HepG2 (cell line): ENCODE measurements around the gene TMEM120A. TPM values are rescaled to one million over a fixed set of nuclear protein-coding genes. Genes with fewer than 3 reads are reported as not detected.

Experiments used
- ATAC-seq: fragments of 200-7000 bp; cut with Tn5 transposase; 3 replicates; pipeline ENCODE4 v1.9.1; 2020; ENCODE audit warnings: mild to moderate bottlenecking, moderate library complexity
- BruUV-seq: library from RNA; stranded (reverse); fragments of 400-500 nt; replicated peaks from 2 replicates; lab custom pipeline; 2021; lab: Mats Ljungman, UMichigan
- CTCF ChIA-PET: fragments of 300-600 bp; formaldehyde crosslinking; extraction: SDS; loops from one replicate; lab custom pipeline; 2021; ENCODE audit warnings: low total read pairs, inconsistent platforms, low intra/inter-chr PET ratio; lab: Yijun Ruan, JAX
- POLR2A ChIA-PET: fragments of 350-600 bp; sonication (Branson Sonifier 250); formaldehyde crosslinking; loops from one replicate; lab custom pipeline; 2020; ENCODE audit warnings: antibody characterized with exemption, inconsistent platforms; lab: Yijun Ruan, JAX
- DNase-seq: peaks from one replicate; pipeline ENCODE4 v3.0.0-alpha.2; 2015; ENCODE audit warnings: low spot score
- FAIRE-seq: peaks from 3 replicates; lab custom pipeline; 2011; peaks lifted over from hg19 to GRCh38; lab: Jason Lieb, UNC
- H2AFZ ChIP-seq: one replicate; pipeline ENCODE4 v1.6.1; 2011; ENCODE audit warnings: low read length, inconsistent platforms
- H3K27ac ChIP-seq: fragments of 300-600 bp; 3 replicates; pipeline ENCODE4 v1.8.0; 2011; ENCODE audit warnings: mixed run types, mild to moderate bottlenecking, mixed read lengths, low read length, inconsistent platforms; ENCODE audit not compliant: insufficient read depth; ENCODE audit errors: extremely low read length
- H3K27me3 ChIP-seq, 2 experiments: fragments of 200-600 bp in 1 of 2; 2 replicates in 1 of 2; 3 replicates in 1 of 2; pipeline versions ENCODE4 v1.6.0 to v1.8.0; 2011; ENCODE audit warnings: low read length in 2 of 2, mild to moderate bottlenecking in 2 of 2, moderate library complexity in 2 of 2, inconsistent platforms in 1 of 2; ENCODE audit not compliant: insufficient read depth in 2 of 2, control insufficient read depth in 1 of 2
- H3K36me3 ChIP-seq, 2 experiments: fragments of 200-600 bp in 1 of 2; replicated peaks in 1 of 2; 2 replicates in 1 of 2; 3 replicates in 1 of 2; pipeline versions ENCODE4 v1.5.1 to v1.8.0; 2011; ENCODE audit warnings: low read length in 2 of 2, inconsistent platforms in 1 of 2; ENCODE audit not compliant: insufficient read depth in 2 of 2, control insufficient read depth in 1 of 2
- H3K4me1 ChIP-seq: 2 replicates; pipeline ENCODE4 v1.5.1; 2012; ENCODE audit warnings: low read length, inconsistent platforms; ENCODE audit not compliant: insufficient read depth
- H3K4me2 ChIP-seq: 2 replicates; pipeline ENCODE4 v1.6.0; 2011; ENCODE audit warnings: low read depth, low read length, inconsistent platforms
- H3K4me3 ChIP-seq, 3 experiments: fragments of 200-600 bp in 1 of 3; sonication (generic), shearing (Covaris generic) in 1 of 3; replicated peaks in 1 of 3; 2 replicates each; pipeline ENCODE4 v1.5.1; 2011 to 2016; ENCODE audit warnings: low read length in 3 of 3, inconsistent platforms in 2 of 3, low read depth in 2 of 3, mild to moderate bottlenecking in 2 of 3, control low read depth in 1 of 3, mixed read lengths in 1 of 3; ENCODE audit not compliant: insufficient read depth in 1 of 3
- H3K79me2 ChIP-seq: one replicate; pipeline ENCODE4 v1.6.1; 2011; ENCODE audit warnings: low read length, inconsistent platforms; ENCODE audit not compliant: insufficient read depth
- H3K9ac ChIP-seq: 2 replicates; pipeline ENCODE4 v1.6.0; 2011; ENCODE audit warnings: mild to moderate bottlenecking, low read depth, low read length, inconsistent platforms; ENCODE audit not compliant: insufficient read depth
- H3K9me3 ChIP-seq: 2 replicates; pipeline ENCODE4 v1.5.1; 2012; ENCODE audit warnings: mild to moderate bottlenecking, low read length
- H4K20me1 ChIP-seq: 2 replicates; pipeline ENCODE4 v1.6.0; 2011; ENCODE audit warnings: inconsistent platforms, mild to moderate bottlenecking, low read length, moderate library complexity; ENCODE audit not compliant: insufficient read depth
- AGO1 ChIP-seq: fragments of 200-400 bp; formaldehyde crosslinking; IDR thresholded peaks from 2 replicates; pipeline ENCODE4 v1.6.1; 2017; ENCODE audit warnings: mild to moderate bottlenecking, low read depth, low read length, moderate library complexity; ENCODE audit not compliant: poor library complexity, severe bottlenecking
- AHR ChIP-seq: IDR thresholded peaks from 2 replicates; pipeline ENCODE4 v1.6.1; 2018; ENCODE audit warnings: missing genetic modification reagents, missing compliant biosample characterization
- MYNN ChIP-seq: sonication (generic); formaldehyde crosslinking; IDR thresholded peaks from 2 replicates; pipeline ENCODE4 v1.4.0; 2020; ENCODE audit warnings: mild to moderate bottlenecking, low read depth, missing genetic modification reagents
- RORA ChIP-seq: sonication (generic); formaldehyde crosslinking; IDR thresholded peaks from 2 replicates; pipeline ENCODE4 v1.5.0; 2020; ENCODE audit warnings: mild to moderate bottlenecking, missing genetic modification reagents, moderate library complexity
- YEATS4 ChIP-seq: sonication (generic); formaldehyde crosslinking; IDR thresholded peaks from 2 replicates; pipeline ENCODE4 v1.4.0; 2020; ENCODE audit warnings: missing genetic modification reagents, borderline replicate concordance
- ZNF17 ChIP-seq: sonication (generic); formaldehyde crosslinking; IDR thresholded peaks from 2 replicates; pipeline ENCODE4 v1.5.0; 2020; ENCODE audit warnings: mild to moderate bottlenecking, missing genetic modification reagents
- ZNF274 ChIP-seq: sonication (generic); formaldehyde crosslinking; IDR thresholded peaks from 2 replicates; pipeline ENCODE4 v1.5.1; 2020; ENCODE audit warnings: mild to moderate bottlenecking, missing genetic modification reagents
- ZNF605 ChIP-seq: sonication (generic); formaldehyde crosslinking; IDR thresholded peaks from 2 replicates; pipeline ENCODE4 v1.8.0; 2022; ENCODE audit warnings: mild to moderate bottlenecking, missing genetic modification reagents
- WGBS: methylation state at CpG from one replicate; pipeline ENCODE4 v1.1.6; 2017; ENCODE audit warnings: low lambda C conversion rate; 5-methylcytosine and 5-hydroxymethylcytosine counted together
- in situ Hi-C: cut with HindIII; loops from 2 replicates; pipeline ENCODE4 v1.10.0; 2017; ENCODE audit warnings: low pct_unique_long_range_greater_than_20kb; ENCODE audit not compliant: extremely low pct_ligation_motif_present
- intact Hi-C: fragments of 100-400 bp; cut with micrococcal nuclease; formaldehyde crosslinking; loops from one replicate; pipeline ENCODE4 v1.10.0; 2022; ENCODE audit not compliant: unreplicated experiment
- polyA plus RNA-seq, 8 experiments: library from polyadenylated mRNA; depleted of rRNA in 3 of 8; stranded (reverse) in 7 of 8; unstranded in 1 of 8; fragments of >200 nt; fragmentation: Illumina TruSeq in 4 of 8; extraction: Trizol in 4 of 8; gene quantifications; 2 replicates each; pipeline versions ENCODE4 v1.2.1 to v1.2.3, GENCODE V29; 2011 to 2016; ENCODE audit warnings: low read depth in 4 of 8, missing spikeins in 1 of 8, mixed read lengths in 1 of 8; ENCODE audit not compliant: insufficient read depth in 1 of 8
- total RNA-seq, 5 experiments: library from RNA; depleted of rRNA; stranded (reverse); fragments of >200 nt; fragmentation: Illumina TruSeq; extraction: Trizol; gene quantifications; 2 replicates each; pipeline ENCODE4 v1.2.3, GENCODE V29; 2016; ENCODE audit warnings: low read depth in 1 of 5
- TF ChIP-seq, protein P1 (sequence below): IDR thresholded peaks from 2 replicates; pipeline ENCODE4 v1.6.1; 2016; ENCODE audit warnings: missing compliant biosample characterization, missing genetic modification reagents, borderline replicate concordance
- TF ChIP-seq, protein P2 (sequence below): sonication (generic); formaldehyde crosslinking; IDR thresholded peaks from 2 replicates; pipeline ENCODE4 v1.5.0; 2020; ENCODE audit warnings: missing genetic modification reagents
- TF ChIP-seq, protein P3 (sequence below): sonication (generic); formaldehyde crosslinking; IDR thresholded peaks from 2 replicates; pipeline ENCODE4 v1.5.0; 2020; ENCODE audit warnings: missing genetic modification reagents

Gene TMEM120A
- total and polyA plus RNA-seq, 2 of the 13 experiments (the other 11 are each of a cell fraction or from before 2014, with no cell fraction given), result 40.3 to 102 TPM

DNA sequence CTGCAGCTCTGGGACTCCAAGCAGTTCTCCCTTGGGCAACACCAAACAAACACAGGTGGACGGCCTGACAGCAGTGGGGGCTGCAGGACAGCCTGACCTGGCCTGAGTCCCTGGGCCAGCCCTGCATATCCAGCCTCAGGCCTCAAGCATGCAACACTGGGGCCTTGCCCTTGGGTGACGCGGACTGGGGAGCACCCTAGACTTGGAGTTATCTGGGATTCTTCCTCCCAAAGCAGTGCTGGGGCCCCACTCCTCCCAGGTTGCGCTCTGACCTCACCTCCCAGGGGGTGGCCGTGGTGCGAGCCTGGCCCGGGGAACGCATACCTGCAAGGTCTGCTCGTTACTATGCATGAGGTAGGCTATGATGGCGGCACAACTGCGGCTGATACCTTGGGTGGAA, 6.2 kb upstream of the TMEM120A start:
- no peak for DNase-seq
- H3K9ac ChIP-seq, result no peak overlapping the region
- no peaks in the 10 kb centered on the region for H3K9me3 ChIP-seq
- no peak overlapping the region for H3K4me3 ChIP-seq
- in situ Hi-C loops, result no loop called here
- no peaks in the 10 kb centered on the region for H4K20me1 ChIP-seq
- H3K79me2 ChIP-seq, result no peaks in the 10 kb centered on the region
- no peak overlapping the region for H3K27ac ChIP-seq
- ChIA-PET POLR2A (no interaction called here), CTCF (no interaction called here)
- FAIRE-seq, result no peak
- WGBS, result 96% methylated on average over 9 of the region's 11 CpGs
- no peak overlapping the region for H2AFZ ChIP-seq
- peaks cover 1% of the 10 kb centered on the region; the same call in 1 of the 2 replicates for H3K4me1 ChIP-seq
- H3K4me2 ChIP-seq, result no peak overlapping the region
- intact Hi-C loops, result no loop called here
- peaks cover 4 to 40% of the 10 kb centered on the region in 2 experiments; a peak in 4 of 5 replicates for H3K36me3 ChIP-seq
- TF ChIP-seq AGO1 (no peak), ZNF274 (CRISPR knock-in tag) (0 out of 2 replicates have a peak, but pooled peaks have one; percentile 28)
- ATAC-seq, result no peak; the same call in 2 of the 3 replicates
- BruUV-seq, result no TSS peak
- H3K27me3 ChIP-seq, result no peaks in the 10 kb centered on the region

DNA sequence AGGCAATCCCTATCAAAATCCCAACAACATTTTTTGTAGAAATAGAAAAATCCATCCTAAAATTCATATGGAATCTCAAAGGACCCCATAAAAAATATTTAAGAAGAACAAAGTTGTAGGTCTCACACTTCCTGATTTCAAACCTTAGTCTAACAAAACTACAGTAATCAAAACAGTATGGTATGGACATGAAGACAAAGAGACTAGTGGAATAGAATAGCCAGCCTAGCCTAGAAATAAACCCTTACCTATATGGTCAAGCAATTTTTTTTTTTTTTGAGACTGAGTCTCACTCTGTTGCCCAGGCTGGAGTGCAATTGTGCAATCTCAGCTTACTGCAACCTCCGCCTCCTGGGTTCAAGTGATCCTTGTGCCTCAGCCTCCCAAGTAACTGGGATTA, 3.6 kb upstream of the TMEM120A start:
- no peak for DNase-seq
- Histone ChIP-seq H3K27me3 (no peaks in the 10 kb centered on the region), H2AFZ (no peak overlapping the region), H3K36me3 (peaks cover 2 to 28% of the 10 kb centered on the region in 2 experiments; a peak in 4 of 5 replicates), H3K9ac (no peak overlapping the region), H3K4me2 (no peak overlapping the region), H4K20me1 (no peaks in the 10 kb centered on the region), H3K79me2 (peaks cover 1% of the 10 kb centered on the region)
- ChIA-PET POLR2A (no interaction called here), CTCF (no interaction called here)
- TF ChIP-seq, protein P1, sequence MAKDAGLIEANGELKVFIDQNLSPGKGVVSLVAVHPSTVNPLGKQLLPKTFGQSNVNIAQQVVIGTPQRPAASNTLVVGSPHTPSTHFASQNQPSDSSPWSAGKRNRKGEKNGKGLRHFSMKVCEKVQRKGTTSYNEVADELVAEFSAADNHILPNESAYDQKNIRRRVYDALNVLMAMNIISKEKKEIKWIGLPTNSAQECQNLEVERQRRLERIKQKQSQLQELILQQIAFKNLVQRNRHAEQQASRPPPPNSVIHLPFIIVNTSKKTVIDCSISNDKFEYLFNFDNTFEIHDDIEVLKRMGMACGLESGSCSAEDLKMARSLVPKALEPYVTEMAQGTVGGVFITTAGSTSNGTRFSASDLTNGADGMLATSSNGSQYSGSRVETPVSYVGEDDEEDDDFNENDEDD (CRISPR knock-in tag), result no peak
- TF ChIP-seq, protein P2, sequence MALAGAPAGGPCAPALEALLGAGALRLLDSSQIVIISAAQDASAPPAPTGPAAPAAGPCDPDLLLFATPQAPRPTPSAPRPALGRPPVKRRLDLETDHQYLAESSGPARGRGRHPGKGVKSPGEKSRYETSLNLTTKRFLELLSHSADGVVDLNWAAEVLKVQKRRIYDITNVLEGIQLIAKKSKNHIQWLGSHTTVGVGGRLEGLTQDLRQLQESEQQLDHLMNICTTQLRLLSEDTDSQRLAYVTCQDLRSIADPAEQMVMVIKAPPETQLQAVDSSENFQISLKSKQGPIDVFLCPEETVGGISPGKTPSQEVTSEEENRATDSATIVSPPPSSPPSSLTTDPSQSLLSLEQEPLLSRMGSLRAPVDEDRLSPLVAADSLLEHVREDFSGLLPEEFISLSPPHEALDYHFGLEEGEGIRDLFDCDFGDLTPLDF (CRISPR knock-in tag), result no peak
- TF ChIP-seq ZNF605 (CRISPR knock-in tag), result no peak
- no peak for TF ChIP-seq MYNN (CRISPR knock-in tag)
- no peak for TF ChIP-seq AHR
- TF ChIP-seq YEATS4 (CRISPR knock-in tag), result no peak
- TF ChIP-seq ZNF274 (CRISPR knock-in tag), result no peak
- no peak for TF ChIP-seq ZNF17 (CRISPR knock-in tag)
- TF ChIP-seq RORA (CRISPR knock-in tag), result no peak
- TF ChIP-seq, protein P3, sequence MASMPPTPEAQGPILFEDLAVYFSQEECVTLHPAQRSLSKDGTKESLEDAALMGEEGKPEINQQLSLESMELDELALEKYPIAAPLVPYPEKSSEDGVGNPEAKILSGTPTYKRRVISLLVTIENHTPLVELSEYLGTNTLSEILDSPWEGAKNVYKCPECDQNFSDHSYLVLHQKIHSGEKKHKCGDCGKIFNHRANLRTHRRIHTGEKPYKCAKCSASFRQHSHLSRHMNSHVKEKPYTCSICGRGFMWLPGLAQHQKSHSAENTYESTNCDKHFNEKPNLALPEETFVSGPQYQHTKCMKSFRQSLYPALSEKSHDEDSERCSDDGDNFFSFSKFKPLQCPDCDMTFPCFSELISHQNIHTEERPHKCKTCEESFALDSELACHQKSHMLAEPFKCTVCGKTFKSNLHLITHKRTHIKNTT (CRISPR knock-in tag), result no peak
- TF ChIP-seq, all 625 proteins: peak for 0
- no peak for ATAC-seq
- no peak for FAIRE-seq
- Histone ChIP-seq H3K4me1 (peaks cover 16% of the 10 kb centered on the region), H3K27ac (no peak overlapping the region), H3K9me3 (no peaks in the 10 kb centered on the region), H3K4me3 (no peak overlapping the region)
- no TSS peak for BruUV-seq
- intact Hi-C loops, result no loop called here
- in situ Hi-C loops, result no loop called here
- 92% methylated on average over 1 of the region's 1 CpG for WGBS
